Heart right ventricle (tissue), 16 donors: ENCODE results near the gene IL12B. TPM values are rescaled to one million over a fixed set of nuclear protein-coding genes. Genes with fewer than 3 reads are reported as not detected.
"Not testable (repeated sequence)": the region's sequence is repeated elsewhere in the genome, so short reads cannot be mapped to it uniquely, and the experiment has no call there.

Experiments used
- ATAC-seq, 8 donors: fragments of 200-7000 bp; cut with Tn5 transposase; one replicate each; pipeline ENCODE4 v1.9.1; 2020; ENCODE audit warnings: mild to moderate bottlenecking in 8 of 8, moderate library complexity in 8 of 8, moderate number of reproducible peaks in 1 of 8
- DNase-seq, 2 donors: peaks; one replicate each; pipeline ENCODE4 v3.0.0-alpha.2; 2020
- H3K27ac ChIP-seq, 10 donors: fragments of 200-600 bp; sonication (generic) in 2 of 10; one replicate each; pipeline versions ENCODE4 v1.5.0 to v1.8.0; 2020 to 2022; ENCODE audit warnings: mild to moderate bottlenecking in 3 of 10
- H3K27me3 ChIP-seq, 7 donors: fragments of 200-600 bp; one replicate each; pipeline ENCODE4 v1.8.0; 2021 to 2022; ENCODE audit warnings: mild to moderate bottlenecking in 2 of 7
- H3K36me3 ChIP-seq, 9 donors: fragments of 200-600 bp; sonication (generic) in 1 of 9; one replicate each; pipeline versions ENCODE4 v1.5.0 to v1.8.0; 2020 to 2022; ENCODE audit warnings: mild to moderate bottlenecking in 2 of 9
- H3K4me1 ChIP-seq, 9 donors: fragments of 200-600 bp; sonication (generic) in 1 of 9; one replicate each; pipeline versions ENCODE4 v1.5.0 to v1.8.0; 2020 to 2022; ENCODE audit warnings: mild to moderate bottlenecking in 4 of 9
- H3K4me3 ChIP-seq, 10 donors: fragments of 200-600 bp; sonication (generic) in 2 of 10; one replicate each; pipeline versions ENCODE4 v1.5.0 to v1.8.0; 2020 to 2022; ENCODE audit warnings: mild to moderate bottlenecking in 7 of 10, moderate library complexity in 2 of 10
- H3K9me3 ChIP-seq, 11 donors: fragments of 200-600 bp in 10 of 11; sonication (generic) in 2 of 11; one replicate each; pipeline versions ENCODE4 v1.5.0 to v1.8.0; 2013 to 2022; ENCODE audit warnings: mild to moderate bottlenecking in 2 of 11, control low read depth in 1 of 11, moderate library complexity in 1 of 11
- WGBS, 2 donors: extraction: QIAGEN DNeasy Blood & Tissue Kit; methylation state at CpG; one replicate each; pipeline ENCODE4 v1.1.7; 2013; ENCODE audit warnings: inconsistent platforms in 1 of 2; 5-methylcytosine and 5-hydroxymethylcytosine counted together
- intact Hi-C, 10 donors: fragments of 100-400 bp; cut with DNase I; formaldehyde crosslinking; loops; one replicate each; pipeline versions ENCODE4 v1.11.1 to v1.14.2; 2022
- polyA plus RNA-seq, 2 donors: library from polyadenylated mRNA; stranded (reverse); fragments of 200-250 nt; gene quantifications; one replicate each; pipeline ENCODE4 v1.2.3, GENCODE V29; 2013
- total RNA-seq, 10 donors: library from RNA; stranded (reverse); fragmentation: NEBNext Ultra II Directional in 3 of 10; extraction: Animal tissue kit (Norgen Biotek cat#: 25700) in 3 of 10; gene quantifications; one replicate each; pipeline versions ENCODE4 v1.2.1 to v1.2.4, GENCODE V29; 2021 to 2023
- TF ChIP-seq, protein P1 (sequence below), 9 donors: fragments of 200-600 bp; sonication (generic) in 2 of 9; IDR thresholded peaks; one replicate each; pipeline versions ENCODE4 v1.5.0 to v1.8.0; 2021 to 2022; ENCODE audit warnings: antibody characterized with exemption in 9 of 9, mild to moderate bottlenecking in 5 of 9, moderate library complexity in 1 of 9
- donor health status: Arrhythmogenic right ventricular cardiomyopathy.
- donor health status: ischemic (EF 13 %, LVEDD 7.1; RV severe dilation, severe dysfunction).
- donor health status: healthy with polysubstance abuse.
- donor health status: DM: no; HTN: yes; CAD: no.
- donor health status: DM: no; HTN: no; CAD: no.
- donor health status: ischemic (EF 25% LVEDD 6.9; RV normal size, moderate dysfunction).
- donor health status: ischemic (EF 25% LVEDD 5.7; RV mildly dilated, moderate dysfunction).
- donor health status: healthy.
- donor health status: DM: yes; HTN: yes; CAD: no.
- donor health status: Ischemic cardiomyopathy.
- donor health status: ischemic (EF 35%, LVEDD 5.7; RV mildly dilated, moderate dysfunction).
- donor health status: nonischemic (EF 11% LVEDD 7.7; RV severe dilation, severe dysfunction).
- donor health status: DM: yes; HTN: yes; CAD: no.
- donor health status: PGD.
- donor health status: ischemic (EF 29% LVEDD 5.4; RV normal size, mild dysfunction).
- donor health status: nonischemic (EF 23%, LVEDD 6.1; RV moderate dilation, normal function).

IL12B gene
- total and polyA plus RNA-seq, 12 donors: not detected

DNA sequence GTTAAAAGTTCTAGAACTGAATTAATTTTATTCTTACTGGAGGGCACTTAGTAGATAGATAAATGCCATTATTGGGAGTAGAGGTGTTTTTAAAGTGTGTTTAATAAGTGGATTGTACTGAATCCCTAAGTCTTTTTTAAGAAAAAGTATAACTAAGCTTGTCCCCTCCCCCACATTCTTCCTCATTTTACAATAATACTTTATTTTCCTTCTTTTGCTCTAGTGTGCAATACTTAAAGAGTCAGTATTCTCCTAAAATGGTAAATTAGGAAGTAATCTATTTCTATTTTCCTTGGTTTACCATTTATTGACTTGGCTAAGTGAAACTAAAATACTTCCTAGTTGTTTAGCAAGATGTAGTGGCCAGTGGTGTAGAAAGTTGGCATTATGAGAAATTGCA is 55.6 kb downstream of the IL12B start:
- ATAC-seq (no peak), DNase-seq (no peak)
- Histone ChIP-seq H3K9me3 (no peaks in the 10 kb centered on the region), H3K36me3 (peaks cover 0 to 100% (median 29%) of the 10 kb centered on the region in 9 donors), H3K4me3 (no peak overlapping the region), H3K27ac (peak overlapping the region in 1 of 10 donors; percentile 0), H3K27me3 (no peaks in the 10 kb centered on the region), H3K4me1 (peaks cover 0 to 10% (median 0%) of the 10 kb centered on the region in 9 donors)
- TF ChIP-seq, protein P1, sequence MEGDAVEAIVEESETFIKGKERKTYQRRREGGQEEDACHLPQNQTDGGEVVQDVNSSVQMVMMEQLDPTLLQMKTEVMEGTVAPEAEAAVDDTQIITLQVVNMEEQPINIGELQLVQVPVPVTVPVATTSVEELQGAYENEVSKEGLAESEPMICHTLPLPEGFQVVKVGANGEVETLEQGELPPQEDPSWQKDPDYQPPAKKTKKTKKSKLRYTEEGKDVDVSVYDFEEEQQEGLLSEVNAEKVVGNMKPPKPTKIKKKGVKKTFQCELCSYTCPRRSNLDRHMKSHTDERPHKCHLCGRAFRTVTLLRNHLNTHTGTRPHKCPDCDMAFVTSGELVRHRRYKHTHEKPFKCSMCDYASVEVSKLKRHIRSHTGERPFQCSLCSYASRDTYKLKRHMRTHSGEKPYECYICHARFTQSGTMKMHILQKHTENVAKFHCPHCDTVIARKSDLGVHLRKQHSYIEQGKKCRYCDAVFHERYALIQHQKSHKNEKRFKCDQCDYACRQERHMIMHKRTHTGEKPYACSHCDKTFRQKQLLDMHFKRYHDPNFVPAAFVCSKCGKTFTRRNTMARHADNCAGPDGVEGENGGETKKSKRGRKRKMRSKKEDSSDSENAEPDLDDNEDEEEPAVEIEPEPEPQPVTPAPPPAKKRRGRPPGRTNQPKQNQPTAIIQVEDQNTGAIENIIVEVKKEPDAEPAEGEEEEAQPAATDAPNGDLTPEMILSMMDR (IDR thresholded peaks at IDR 0.05): no peak
- intact Hi-C loops: no loop called here

DNA sequence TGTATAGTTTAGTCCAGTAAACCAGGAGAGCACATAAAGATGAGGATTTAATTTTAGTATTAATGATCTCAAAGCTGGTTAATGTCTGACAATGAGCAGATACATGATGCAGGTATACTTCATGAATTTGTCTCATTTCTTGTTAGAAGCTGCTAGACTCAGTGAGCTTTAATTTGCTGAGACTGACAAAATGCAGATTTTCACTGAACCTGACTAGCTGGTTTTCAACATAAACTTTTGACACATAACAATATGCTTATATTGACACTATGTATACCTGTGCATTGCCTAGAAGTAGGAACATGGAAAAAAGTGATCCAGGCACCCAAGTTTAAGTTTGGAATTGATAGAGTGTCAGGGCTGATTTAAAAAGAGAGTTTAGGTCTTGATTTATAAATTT is 56.4 kb downstream of the IL12B start:
- no peaks in the 10 kb centered on the region for H3K27me3 ChIP-seq
- H3K9me3 ChIP-seq: no peaks in the 10 kb centered on the region
- H3K27ac ChIP-seq: no peak overlapping the region
- TF ChIP-seq, protein P1 (IDR thresholded peaks at IDR 0.05): no peak
- intact Hi-C loops: no loop called here
- DNase-seq (no peak), ATAC-seq (no peak)
- no peak overlapping the region for H3K4me3 ChIP-seq
- peaks cover 0 to 10% (median 0%) of the 10 kb centered on the region in 9 donors for H3K4me1 ChIP-seq
- H3K36me3 ChIP-seq: peaks cover 0 to 100% (median 25%) of the 10 kb centered on the region in 9 donors

DNA sequence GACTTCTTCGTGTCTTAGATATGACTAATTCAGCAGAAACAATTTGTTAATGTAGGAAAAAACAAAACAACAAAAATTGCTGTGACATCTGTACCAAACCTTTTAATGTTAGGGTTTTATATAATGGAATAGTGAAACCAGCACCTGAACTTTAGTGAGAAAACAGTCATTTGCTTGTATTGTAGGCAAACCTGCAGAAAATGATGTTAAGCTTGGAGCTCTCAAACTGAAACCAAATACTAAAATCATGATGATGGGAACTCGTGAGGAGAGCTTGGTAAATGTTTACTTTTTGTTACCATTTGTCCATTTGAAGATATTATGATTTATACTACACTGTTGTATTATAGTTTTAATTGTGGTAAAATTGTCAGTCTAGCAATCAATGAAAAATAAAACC is 60.6 kb downstream of the IL12B start:
- intact Hi-C loops: loop anchor here in 2 of 10 donors (5.0 to 10.0 kb wide), 2 partner anchors 112 to 115 kb away; no protein-coding TSS in a partner anchor
- no peaks in the 10 kb centered on the region for H3K27me3 ChIP-seq
- H3K4me3 ChIP-seq: no peak overlapping the region
- H3K9me3 ChIP-seq: peaks cover 0 to 4% (median 0%) of the 10 kb centered on the region in 11 donors
- TF ChIP-seq, protein P1 (IDR thresholded peaks at IDR 0.05): no peak
- ATAC-seq (no peak), DNase-seq (no peak)
- peaks cover 0 to 8% (median under 1%) of the 10 kb centered on the region in 9 donors for H3K4me1 ChIP-seq
- H3K36me3 ChIP-seq: peaks cover 0 to 66% (median 17%) of the 10 kb centered on the region in 9 donors
- 88 to 91% methylated on average over 2 of the region's 2 CpGs for WGBS, 2 donors
- no peak overlapping the region for H3K27ac ChIP-seq

DNA sequence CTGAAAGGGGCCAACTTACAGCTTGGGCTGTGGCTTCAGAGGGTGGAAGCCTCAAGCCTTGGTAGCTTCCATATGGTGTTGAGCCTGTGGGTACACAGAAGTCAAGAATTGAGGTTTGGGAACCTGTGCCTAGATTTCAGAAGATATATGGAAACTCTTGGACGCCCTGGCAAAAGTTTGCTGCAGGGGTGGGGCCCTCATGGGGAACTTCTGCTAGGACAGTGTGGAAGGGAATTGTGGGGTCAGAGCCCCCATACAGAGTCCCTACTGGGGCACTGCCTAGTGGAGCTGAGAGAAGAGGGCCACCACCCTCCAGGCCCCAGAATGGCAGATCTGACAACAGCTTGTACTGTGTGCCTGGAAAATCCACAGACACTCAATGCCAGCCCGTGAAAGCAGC is 63.5 kb downstream of the IL12B start:
- Histone ChIP-seq H3K36me3 (peaks cover 0 to 36% (median 9%) of the 10 kb centered on the region in 9 donors), H3K4me1 (peaks cover 4 to 25% (median 21%) of the 10 kb centered on the region in 9 donors)
- H3K27ac ChIP-seq, H3K27me3 ChIP-seq, H3K4me3 ChIP-seq, H3K9me3 ChIP-seq, ATAC-seq, DNase-seq: not testable (repeated sequence)
- intact Hi-C loops: loop anchor here in 2 of 10 donors (5.0 to 10.0 kb wide), 2 partner anchors 109 to 112 kb away; no protein-coding TSS in a partner anchor
- 93 to 94% methylated on average over 2 of the region's 2 CpGs for WGBS, 2 donors

Other genes with a start within 250 kb of the IL12B start
- gene EBF1, start 230.6 kb downstream of the IL12B start, total RNA-seq: 10 to 100 TPM in 6 of 10 donors, 1 to 10 TPM in 4; 8.5 to 16.1 (median 11.0) TPM
- 10 to 100 TPM in 1 of 2 donors, 1 to 10 TPM in 1; 3.2 to 10.1 TPM for gene EBF1, start 230.6 kb downstream of the IL12B start, polyA plus RNA-seq
- 10 to 100 TPM; 16.2 to 37.4 (median 22.2) TPM for gene RNF145, start 120.9 kb downstream of the IL12B start, total RNA-seq
- 10 to 100 TPM in 1 of 2 donors, 1 to 10 TPM in 1; 9.4 to 30.0 TPM for gene RNF145, start 120.9 kb downstream of the IL12B start, polyA plus RNA-seq
- 10 to 100 TPM; 11.6 to 17.0 (median 13.9) TPM for gene UBLCP1, start 67.2 kb downstream of the IL12B start, total RNA-seq
- 10 to 100 TPM; 12.4 to 20.9 TPM for gene UBLCP1, start 67.2 kb downstream of the IL12B start, polyA plus RNA-seq